Gastrocnemius medialis (tissue), 4 donors: ENCODE results near the gene DVL2. TPM values are rescaled to one million over a fixed set of nuclear protein-coding genes. Genes with fewer than 3 reads are reported as not detected.

Experiments used
- ATAC-seq, 2 donors: fragments of 150-250 bp; one replicate each; pipeline ENCODE4 v1.9.1; 2016
- DNase-seq, 2 donors: peaks; one replicate each; pipeline ENCODE4 v3.0.0-alpha.2; 2019
- H3K27ac ChIP-seq, 4 donors: fragments of 200-600 bp; sonication (generic); 1 replicate in 1 of 4; 2 replicates in 3 of 4; pipeline ENCODE4 v1.5.1; 2016 to 2018; ENCODE audit warnings: mild to moderate bottlenecking in 2 of 4, moderate library complexity in 1 of 4
- H3K27me3 ChIP-seq, 3 donors: fragments of 200-600 bp; sonication (generic) in 2 of 3; 1 replicate in 1 of 3; 2 replicates in 2 of 3; pipeline versions ENCODE4 v1.5.1 to v1.6.0; 2016 to 2019; ENCODE audit warnings: mild to moderate bottlenecking in 1 of 3, moderate library complexity in 1 of 3
- H3K36me3 ChIP-seq, 2 donors: fragments of 200-600 bp; sonication (generic) in 1 of 2; one replicate each; pipeline ENCODE4 v1.5.1; 2017 to 2018
- H3K4me1 ChIP-seq, 2 donors: fragments of 200-600 bp; sonication (generic) in 1 of 2; one replicate each; pipeline ENCODE4 v1.5.1; 2016 to 2017; ENCODE audit warnings: mild to moderate bottlenecking in 2 of 2
- H3K4me3 ChIP-seq, 4 donors: fragments of 200-600 bp; sonication (generic) in 3 of 4; 1 replicate in 1 of 4; 2 replicates in 3 of 4; pipeline ENCODE4 v1.5.1; 2016 to 2019; ENCODE audit warnings: mild to moderate bottlenecking in 2 of 4
- H3K9me3 ChIP-seq, 3 donors: fragments of 200-600 bp; sonication (generic) in 2 of 3; 1 replicate in 1 of 3; 2 replicates in 2 of 3; pipeline ENCODE4 v1.5.1; 2016 to 2019
- CTCF ChIP-seq, 5 experiments: fragments of 450-650 bp in 3 of 5; fragments of 200-600 bp in 2 of 5; sonication (generic) in 2 of 5; IDR thresholded peaks in 4 of 5; conservative IDR thresholded peaks in 1 of 5; 1 replicate in 4 of 5; 2 replicates in 1 of 5; pipeline ENCODE4 v1.5.1; 2016 to 2019; ENCODE audit warnings: antibody characterized with exemption in 5 of 5, mild to moderate bottlenecking in 3 of 5, moderate library complexity in 3 of 5
- POLR2A ChIP-seq, 2 donors: fragments of 450-650 bp; IDR thresholded peaks; one replicate each; pipeline ENCODE4 v1.6.1; 2017; ENCODE audit warnings: antibody characterized with exemption in 2 of 2, mild to moderate bottlenecking in 2 of 2, moderate library complexity in 2 of 2
- in situ Hi-C, 4 donors: fragments of 200-750 bp; cut with MboI; loops; one replicate each; pipeline versions ENCODE4 v1.15.0 to v1.8.0; 2017; ENCODE audit warnings: low sequenced_read_pairs in 4 of 4
- intact Hi-C: fragments of 100-400 bp; cut with DNase I; formaldehyde crosslinking; loops from one replicate; pipeline ENCODE4 v1.15.1; 2023; ENCODE audit warnings: low total_unique reads
- total RNA-seq, 4 donors: library from RNA; depleted of rRNA; stranded (reverse); fragments of >200 nt; gene quantifications; one replicate each; pipeline versions ENCODE4 v1.1.0 to v1.2.3, GENCODE V29; 2016

The DVL2 gene
- total RNA-seq, 4 donors from 2014 or later: 15.5 to 22.6 (median 20.5) TPM

GRCh38 chr17:7179317-7180254 is 54.7 kb downstream of the DVL2 start, which contains the start of gene ASGR1:
Gene ASGR1 (minus strand): TSS chr17:7179370. CDS start chr17:7178563, 807 bp downstream.
- no peak for ATAC-seq
- no peaks in the 10 kb centered on the region for H3K9me3 ChIP-seq
- peaks cover 35 to 42% (median 36%) of the 10 kb centered on the region in 3 donors for H3K27me3 ChIP-seq
- intact Hi-C loops (loop anchor here (5.0 kb wide), 1 partner anchor 127 kb away; no protein-coding TSS in a partner anchor), in situ Hi-C loops (no loop called here)
- no peak within 1 kb of the TSS for H3K4me3 ChIP-seq
- no peak for DNase-seq
- H3K36me3 ChIP-seq: no peaks in the 10 kb centered on the region
- TF ChIP-seq CTCF (IDR thresholded peaks at IDR 0.05 in 4 of 5, conservative IDR thresholded peaks at IDR 0.05 in 1 of 5) (no peak), POLR2A (IDR thresholded peaks at IDR 0.05) (no peak)
- H3K27ac ChIP-seq: no peak within 1 kb of the TSS
- peaks cover 8% of the 10 kb centered on the region in 2 donors for H3K4me1 ChIP-seq

GRCh38 chr17:7178973-7179316 is 55.4 kb downstream of the DVL2 start:
- no peaks in the 10 kb centered on the region for H3K36me3 ChIP-seq
- no peaks in the 10 kb centered on the region for H3K9me3 ChIP-seq
- DNase-seq (no peak), ATAC-seq (no peak)
- H3K4me3 ChIP-seq: no peak overlapping the region
- intact Hi-C loops (loop anchor here (5.0 kb wide), 1 partner anchor 127 kb away; no protein-coding TSS in a partner anchor), in situ Hi-C loops (no loop called here)
- H3K27ac ChIP-seq: no peak overlapping the region
- peaks cover 8% of the 10 kb centered on the region in 2 donors for H3K4me1 ChIP-seq
- H3K27me3 ChIP-seq: peaks cover 37 to 47% (median 40%) of the 10 kb centered on the region in 3 donors
- TF ChIP-seq CTCF (IDR thresholded peaks at IDR 0.05 in 4 of 5, conservative IDR thresholded peaks at IDR 0.05 in 1 of 5) (no peak), POLR2A (IDR thresholded peaks at IDR 0.05) (no peak)

GRCh38 chr17:7177954-7178477 is 56.3 kb downstream of the DVL2 start:
- Histone ChIP-seq H3K9me3 (no peaks in the 10 kb centered on the region), H3K36me3 (no peaks in the 10 kb centered on the region), H3K27me3 (peaks cover 39 to 52% (median 45%) of the 10 kb centered on the region in 3 donors), H3K4me1 (peaks cover 8% of the 10 kb centered on the region in 2 donors), H3K27ac (no peak overlapping the region), H3K4me3 (peak overlapping the region; percentile 35 to 54 (median 44))
- ATAC-seq: no peak
- TF ChIP-seq POLR2A (IDR thresholded peaks at IDR 0.05): no peak
- in situ Hi-C loops: no loop called here
- intact Hi-C loops: loop anchor here (5.0 kb wide), 1 partner anchor 126 kb away; no protein-coding TSS in a partner anchor
- DNase-seq: no peak

- Histone ChIP-seq H3K4me1 (peaks cover 8% of the 10 kb centered on the region in 2 donors), H3K27ac (no peak overlapping the region), H3K4me3 (peak overlapping the region; percentile 35 to 54 (median 44)), H3K27me3 (peaks cover 39 to 52% (median 45%) of the 10 kb centered on the region in 3 donors), H3K9me3 (no peaks in the 10 kb centered on the region), H3K36me3 (no peaks in the 10 kb centered on the region)
- TF ChIP-seq CTCF (IDR thresholded peaks at IDR 0.05 in 4 of 5, conservative IDR thresholded peaks at IDR 0.05 in 1 of 5) (peak; percentile 32 to 86 (median 69)), POLR2A (IDR thresholded peaks at IDR 0.05) (no peak)
- intact Hi-C loops (loop anchor here (5.0 kb wide), 1 partner anchor 125 kb away; no protein-coding TSS in a partner anchor), in situ Hi-C loops (no loop called here)
- DNase-seq (peak in 1 of 2 donors; percentile 31), ATAC-seq (peak; percentile 74)
These were observed 56.9 kb downstream of the DVL2 start for GRCh38 chr17:7177191-7177953.
